Stimulated activated effector memory CD8-positive, alpha-beta T cell treated with anti-CD3 and anti-CD28 coated beads, Interleukin-12 subunit alpha, Interleukin-12 subunit beta, amount 100 ng/mL, for 72 hours (primary cell): ENCODE results near the gene TDRD5.
"Not testable (repeated sequence)": the region's sequence is repeated elsewhere in the genome, so short reads cannot be mapped to it uniquely, and the experiment has no call there.

Experiments used
- ATAC-seq: fragments of 150-1000 bp; cut with Tn5 transposase; 2 replicates; pipeline ENCODE4 v1.10.0; 2021
- DNase-seq, 2 donors: peaks; one replicate each; pipeline ENCODE4 v3.0.0; 2021 to 2022; ENCODE audit warnings: low spot score in 2 of 2
- H3K27ac Mint-ChIP-seq: one replicate; pipeline ENCODE4 v1.8.0; 2022; ENCODE audit warnings: mild to moderate bottlenecking, mixed read lengths
- H3K36me3 Mint-ChIP-seq: one replicate; pipeline ENCODE4 v1.8.0; 2022; ENCODE audit warnings: mild to moderate bottlenecking, mixed read lengths
- H3K4me1 Mint-ChIP-seq: one replicate; pipeline ENCODE4 v1.8.0; 2022; ENCODE audit warnings: mixed read lengths
- H3K4me3 Mint-ChIP-seq: one replicate; pipeline ENCODE4 v1.8.0; 2022; ENCODE audit warnings: mild to moderate bottlenecking, mixed read lengths
- H3K9me3 Mint-ChIP-seq: one replicate; pipeline ENCODE4 v1.8.0; 2022; ENCODE audit warnings: mixed read lengths

TDRD5 gene

DNA sequence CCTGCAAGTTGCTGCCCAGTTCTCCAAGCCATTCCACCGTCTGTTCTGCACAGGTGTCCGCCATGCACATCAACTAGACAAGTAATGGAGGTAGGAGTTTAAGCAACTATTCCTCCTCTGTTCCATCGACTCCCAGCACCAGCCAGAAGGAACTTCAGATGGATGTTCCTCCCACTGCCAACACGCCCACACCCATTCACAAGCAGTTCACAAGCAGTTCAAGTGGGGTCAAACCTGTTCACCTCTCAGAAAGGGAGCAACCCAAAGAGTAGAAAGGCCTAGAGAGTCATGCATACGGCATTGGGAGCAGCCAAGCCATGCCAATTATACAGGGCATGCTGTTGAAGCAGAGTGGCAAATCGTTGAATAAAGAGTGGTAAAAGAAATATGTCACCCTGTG lies 4.3 kb upstream of the TDRD5 start:
- H3K9me3 Mint-ChIP-seq, result no peaks in the 10 kb centered on the region
- H3K4me1 Mint-ChIP-seq, result no peaks in the 10 kb centered on the region
- H3K27ac Mint-ChIP-seq, result no peak overlapping the region
- ATAC-seq, result no peak
- DNase-seq, result no peak
- no peaks in the 10 kb centered on the region for H3K36me3 Mint-ChIP-seq
- no peak overlapping the region for H3K4me3 Mint-ChIP-seq

DNA sequence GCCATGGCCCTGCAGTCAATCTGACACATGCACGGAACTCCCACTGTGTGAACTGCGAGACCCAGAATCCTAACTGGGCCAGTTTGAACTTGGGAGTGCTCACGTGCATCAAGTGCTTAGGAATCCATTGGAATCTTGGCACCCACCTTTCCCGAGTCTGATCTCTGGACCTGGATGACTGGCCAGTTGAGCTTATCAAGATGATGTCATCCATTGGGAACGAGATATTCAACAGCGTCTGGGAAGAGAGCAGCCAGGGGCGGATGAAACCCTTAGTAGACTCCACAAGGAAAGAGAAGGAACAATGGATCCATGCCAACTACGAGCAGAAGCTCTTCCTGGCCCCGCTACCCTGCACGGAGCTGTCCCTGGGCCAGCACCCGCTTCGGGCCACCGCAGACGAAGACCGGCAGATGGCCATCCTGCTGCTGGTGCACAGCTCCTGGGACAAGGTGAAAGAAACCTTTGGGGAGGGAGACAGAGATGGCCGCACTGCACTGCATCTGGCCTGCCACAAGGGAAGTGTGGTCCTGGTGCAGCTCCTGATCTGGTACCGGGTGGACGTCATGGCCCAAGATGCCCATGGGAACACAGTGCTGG lies 3.1 kb upstream of the TDRD5 start:
- DNase-seq (no peak), ATAC-seq (no peak)
- no peaks in the 10 kb centered on the region for H3K9me3 Mint-ChIP-seq
- no peaks in the 10 kb centered on the region for H3K4me1 Mint-ChIP-seq
- no peak overlapping the region for H3K27ac Mint-ChIP-seq
- no peak overlapping the region for H3K4me3 Mint-ChIP-seq
- H3K36me3 Mint-ChIP-seq, result no peaks in the 10 kb centered on the region

DNA sequence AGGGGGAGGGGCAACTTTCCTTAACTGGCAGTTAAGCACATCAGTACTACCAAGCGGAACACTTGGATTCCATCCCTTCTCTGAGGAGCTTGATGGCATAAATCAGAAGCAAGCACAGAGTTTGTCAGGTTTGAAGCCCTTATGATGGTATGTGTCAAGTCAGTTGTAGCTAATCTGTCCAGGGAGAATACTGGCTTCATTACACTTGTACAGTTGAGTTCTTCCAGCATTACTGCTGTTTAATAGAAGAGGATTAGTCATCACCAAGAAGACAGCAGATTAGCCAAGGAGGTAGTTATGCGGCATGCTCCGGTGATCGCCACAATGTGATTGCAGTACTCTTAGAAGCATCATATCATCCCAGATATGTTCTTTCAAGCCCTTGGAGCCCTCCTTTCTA lies 2.1 kb upstream of the TDRD5 start:
- Mint-ChIP-seq H3K27ac (no peak overlapping the region), H3K9me3 (no peaks in the 10 kb centered on the region), H3K4me3 (no peak overlapping the region), H3K4me1 (no peaks in the 10 kb centered on the region), H3K36me3 (no peaks in the 10 kb centered on the region)
- no peak for ATAC-seq
- no peak for DNase-seq

DNA sequence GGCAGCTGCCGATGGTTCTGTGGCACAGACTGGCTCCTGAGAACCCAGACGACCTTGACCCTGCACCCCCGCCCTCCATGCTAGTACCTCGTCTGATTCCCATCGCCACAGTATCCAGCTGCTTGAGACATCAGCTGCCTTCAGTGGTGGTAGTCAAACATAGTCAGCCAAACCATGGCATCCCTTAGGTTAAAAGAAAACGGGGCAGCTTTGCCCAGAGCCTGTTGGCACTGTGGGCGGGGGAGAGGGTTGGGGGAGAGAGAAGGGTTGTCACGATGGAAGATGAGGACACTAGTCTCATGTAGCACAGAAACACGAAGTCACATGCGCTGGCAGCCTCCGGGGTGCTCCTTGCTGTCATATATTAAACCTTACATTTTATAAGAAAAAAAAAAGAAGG lies 961 bp upstream of the TDRD5 start:
- no peak for DNase-seq
- Mint-ChIP-seq H3K36me3 (no peaks in the 10 kb centered on the region), H3K9me3 (no peaks in the 10 kb centered on the region), H3K4me3 (no peak overlapping the region), H3K4me1 (no peaks in the 10 kb centered on the region), H3K27ac (no peak overlapping the region)
- ATAC-seq, result no peak

DNA sequence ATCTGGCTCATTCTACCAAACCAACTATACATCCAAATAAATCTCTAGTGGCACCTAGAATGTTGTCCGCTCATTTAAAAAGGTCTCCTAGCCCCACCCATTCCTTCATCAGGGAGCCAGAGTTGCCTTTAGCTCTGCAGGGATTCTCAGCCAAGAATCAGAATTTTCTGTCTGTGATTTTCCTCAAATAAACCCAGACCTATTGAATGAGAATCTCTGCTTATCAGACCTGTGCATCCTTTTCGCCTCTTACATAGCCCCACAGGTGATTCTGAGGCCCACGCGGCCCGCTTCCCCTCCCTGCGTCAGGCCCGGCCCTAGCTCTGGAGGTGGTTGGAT lies 410 bp upstream of the TDRD5 start:
- no peak overlapping the region for H3K4me3 Mint-ChIP-seq
- H3K9me3 Mint-ChIP-seq, result no peaks in the 10 kb centered on the region
- H3K4me1 Mint-ChIP-seq, result no peaks in the 10 kb centered on the region
- H3K27ac Mint-ChIP-seq, result no peak overlapping the region
- ATAC-seq, result no peak
- no peak for DNase-seq
- H3K36me3 Mint-ChIP-seq, result no peaks in the 10 kb centered on the region

DNA sequence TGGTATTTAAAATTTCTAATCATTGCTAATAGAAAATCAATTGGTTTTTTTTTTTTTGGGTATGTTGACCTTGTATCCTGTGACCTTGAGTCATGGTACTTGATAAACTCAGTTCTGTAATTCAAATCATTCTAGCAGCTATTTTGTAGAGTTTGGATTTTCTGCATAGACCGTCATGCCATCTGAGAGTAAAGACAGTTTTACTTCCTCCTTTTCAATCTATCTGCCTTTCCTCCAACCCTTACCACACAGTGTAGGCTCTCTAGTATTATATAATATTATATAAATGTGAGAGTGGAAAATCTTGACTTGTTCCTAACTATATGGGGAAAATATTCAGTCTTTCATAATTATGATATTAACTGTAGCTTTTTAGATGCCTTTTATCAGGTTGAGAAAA lies 7.0 kb downstream of the TDRD5 start:
- no peak overlapping the region for H3K27ac Mint-ChIP-seq
- H3K9me3 Mint-ChIP-seq, result peaks cover 2% of the 10 kb centered on the region
- no peak overlapping the region for H3K4me3 Mint-ChIP-seq
- H3K4me1 Mint-ChIP-seq, result no peaks in the 10 kb centered on the region
- ATAC-seq, result no peak
- DNase-seq, result no peak
- H3K36me3 Mint-ChIP-seq, result no peaks in the 10 kb centered on the region

DNA sequence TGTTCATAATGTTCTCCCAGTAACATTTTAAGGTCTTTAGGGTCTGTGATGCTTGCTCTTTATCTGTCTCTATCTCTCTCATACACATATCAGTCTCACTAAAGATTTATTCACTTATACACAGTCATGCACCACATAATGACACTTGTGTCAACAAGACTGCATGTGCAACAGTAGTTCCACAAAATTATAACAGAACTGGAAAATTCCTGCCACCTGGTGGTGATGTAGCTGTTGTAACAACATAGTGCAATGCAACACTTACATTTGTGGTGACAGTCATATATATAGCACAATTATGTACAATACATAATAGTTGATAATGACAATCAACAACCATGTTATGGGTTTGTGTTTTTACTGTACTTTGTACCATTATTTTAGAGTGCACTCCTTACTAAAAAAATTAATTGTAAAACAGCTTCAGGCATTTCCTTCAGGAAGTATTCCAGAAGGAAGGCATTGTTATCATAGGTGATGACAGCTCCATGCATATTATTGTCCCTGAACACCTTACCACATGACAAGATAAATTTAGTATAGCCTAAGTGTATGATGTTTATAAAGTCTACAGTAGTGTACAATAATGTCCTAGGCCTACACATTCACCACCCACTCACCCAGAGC lies 8.1 kb downstream of the TDRD5 start:
- H3K9me3 Mint-ChIP-seq, result peaks cover 5% of the 10 kb centered on the region
- ATAC-seq, result no peak
- DNase-seq, result no peak
- H3K36me3 Mint-ChIP-seq, result no peaks in the 10 kb centered on the region
- H3K27ac Mint-ChIP-seq, result no peak overlapping the region
- H3K4me1 Mint-ChIP-seq, result no peaks in the 10 kb centered on the region
- no peak overlapping the region for H3K4me3 Mint-ChIP-seq

DNA sequence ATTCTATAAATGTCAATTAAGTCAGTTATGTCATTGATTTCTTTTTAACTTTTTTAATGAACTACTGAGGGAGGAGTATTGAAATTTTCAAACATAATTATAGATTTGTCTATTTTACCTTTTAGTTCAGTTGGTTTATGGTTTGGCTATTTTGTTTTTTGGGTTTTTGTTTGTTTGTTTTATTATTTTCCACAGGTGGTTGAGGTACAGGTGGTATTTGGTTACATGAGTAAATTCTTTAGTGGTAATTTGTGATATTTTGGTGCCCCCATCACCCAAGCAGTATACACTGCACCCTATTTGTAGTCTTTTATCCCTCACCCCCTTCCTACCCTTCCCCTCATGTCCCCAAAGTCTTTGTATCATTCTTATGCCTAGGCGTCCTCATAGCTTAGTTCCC lies 9.5 kb downstream of the TDRD5 start:
- peaks cover 5% of the 10 kb centered on the region for H3K9me3 Mint-ChIP-seq
- H3K27ac Mint-ChIP-seq, result no peak overlapping the region
- H3K4me1 Mint-ChIP-seq, result no peaks in the 10 kb centered on the region
- H3K36me3 Mint-ChIP-seq, result no peaks in the 10 kb centered on the region
- ATAC-seq (no peak), DNase-seq (no peak)
- no peak overlapping the region for H3K4me3 Mint-ChIP-seq

DNA sequence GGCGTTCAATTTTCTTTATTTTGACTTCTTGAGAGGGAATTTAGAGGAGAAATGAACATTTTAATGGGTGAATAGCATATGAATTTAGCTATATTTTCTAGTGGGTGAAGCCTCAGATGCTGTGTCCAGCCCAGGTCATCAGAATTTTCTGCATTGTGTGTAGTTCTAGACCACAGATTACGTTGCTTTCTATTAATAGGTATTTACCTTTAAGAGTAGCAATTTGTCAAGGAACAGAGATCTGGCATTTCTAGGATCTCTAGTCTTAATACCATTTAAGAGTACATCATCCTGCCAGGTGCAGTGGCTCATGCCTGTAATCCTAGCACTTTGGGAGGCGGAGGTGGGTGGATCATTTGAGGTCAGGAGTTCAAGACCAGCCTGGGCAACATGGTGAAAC lies 20.7 kb downstream of the TDRD5 start:
- H3K4me3 Mint-ChIP-seq, result no peak overlapping the region
- H3K9me3 Mint-ChIP-seq, result no peaks in the 10 kb centered on the region
- no peaks in the 10 kb centered on the region for H3K4me1 Mint-ChIP-seq
- H3K27ac Mint-ChIP-seq, result no peak overlapping the region
- ATAC-seq (no peak), DNase-seq (no peak)
- no peaks in the 10 kb centered on the region for H3K36me3 Mint-ChIP-seq

DNA sequence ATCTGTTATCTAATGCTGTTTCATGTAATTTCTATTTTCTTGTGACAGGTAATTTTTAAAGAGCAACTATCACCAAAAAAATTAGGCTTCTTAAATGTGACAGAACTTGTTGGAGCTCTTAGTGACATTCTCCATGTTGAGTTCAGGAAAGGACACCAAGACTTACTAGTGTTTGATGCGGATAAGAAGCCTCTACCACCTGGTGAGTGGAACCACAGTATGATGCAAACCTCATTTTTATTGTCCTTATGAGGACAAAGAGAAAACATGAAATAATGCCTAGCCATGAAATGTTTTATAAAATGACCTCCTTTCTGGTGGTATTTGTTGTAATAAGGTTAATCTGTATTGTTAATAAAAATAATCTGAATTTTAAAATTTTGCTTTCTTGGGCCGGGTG lies 39.1 kb downstream of the TDRD5 start:
- Mint-ChIP-seq H3K36me3 (no peaks in the 10 kb centered on the region), H3K4me3 (no peak overlapping the region), H3K27ac (no peak overlapping the region), H3K4me1 (no peaks in the 10 kb centered on the region), H3K9me3 (no peaks in the 10 kb centered on the region)
- DNase-seq (no peak), ATAC-seq (no peak)

DNA sequence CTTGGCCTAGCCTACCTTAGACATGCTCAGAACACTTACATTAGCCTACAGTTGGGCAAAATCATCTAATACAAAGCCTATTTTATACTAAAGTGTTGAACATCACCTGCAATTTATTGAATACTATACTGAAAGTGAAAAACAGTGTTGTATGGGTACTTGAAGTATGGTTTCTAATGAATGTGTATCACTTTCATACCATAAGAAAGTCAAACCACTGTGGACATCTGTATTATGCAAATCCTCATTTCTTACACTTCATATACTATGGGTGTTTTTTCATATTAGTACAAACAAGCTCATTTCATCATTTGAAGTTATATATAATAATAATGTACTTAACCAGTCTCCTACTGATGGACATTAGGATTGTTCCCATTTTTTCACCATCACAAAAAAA lies 41.2 kb downstream of the TDRD5 start:
- Mint-ChIP-seq H3K27ac (no peak overlapping the region), H3K4me3 (no peak overlapping the region), H3K9me3 (no peaks in the 10 kb centered on the region), H3K4me1 (no peaks in the 10 kb centered on the region), H3K36me3 (no peaks in the 10 kb centered on the region)
- DNase-seq, result no peak
- ATAC-seq, result no peak

DNA sequence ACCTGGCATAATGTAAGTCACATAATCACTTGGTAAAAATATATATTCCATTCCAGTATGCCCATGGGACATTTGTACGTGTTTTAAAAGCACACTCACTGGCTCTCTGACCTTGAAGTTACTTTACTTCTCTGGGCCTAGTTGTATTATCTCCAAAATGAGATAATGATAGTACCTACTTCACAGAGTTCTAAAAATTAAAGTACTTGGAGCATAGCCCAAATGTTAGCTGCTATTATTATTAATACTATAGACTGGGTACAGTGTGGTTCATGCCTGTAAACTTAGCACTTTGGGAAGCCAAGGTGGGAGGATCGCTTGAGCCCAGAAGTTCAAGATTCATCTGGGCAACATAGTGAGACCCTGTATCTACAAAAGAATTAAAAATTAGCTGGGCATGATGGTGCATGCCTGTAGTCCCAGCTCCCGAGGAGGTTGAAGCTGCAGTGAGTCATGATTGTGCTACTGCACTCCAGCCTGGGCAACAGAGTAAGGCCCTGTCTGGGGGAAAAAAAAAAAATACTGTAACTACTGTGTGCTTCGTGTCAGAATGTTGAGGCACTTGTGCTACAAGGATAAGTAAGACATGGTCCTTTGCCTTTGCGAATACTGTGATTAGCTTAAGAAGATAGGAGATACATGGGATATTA lies 45.7 kb downstream of the TDRD5 start:
- Mint-ChIP-seq H3K4me3 (no peak overlapping the region), H3K36me3 (no peaks in the 10 kb centered on the region), H3K4me1 (no peaks in the 10 kb centered on the region), H3K9me3 (no peaks in the 10 kb centered on the region), H3K27ac (no peak overlapping the region)
- DNase-seq (no peak), ATAC-seq (no peak)

DNA sequence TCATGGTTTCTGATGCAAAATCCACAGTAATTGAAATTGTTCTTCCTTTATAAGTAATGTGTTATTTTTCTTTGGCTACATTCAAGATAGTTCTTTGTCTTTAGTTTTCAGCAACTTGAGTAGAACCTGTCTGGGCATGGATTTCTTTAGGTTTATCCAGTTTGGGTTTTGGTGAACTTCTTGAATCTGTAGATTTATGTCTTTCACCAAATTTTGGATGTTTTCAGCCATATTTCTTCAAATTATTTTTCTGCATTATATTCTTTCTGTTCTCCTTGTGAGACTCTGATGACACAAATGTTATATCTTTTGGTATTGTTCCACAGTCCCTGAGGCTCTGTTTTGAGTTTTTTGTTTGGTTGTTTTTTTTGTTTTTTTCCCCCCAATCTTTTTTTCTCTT lies 69.4 kb downstream of the TDRD5 start:
- Mint-ChIP-seq H3K36me3 (no peaks in the 10 kb centered on the region), H3K27ac (no peak overlapping the region), H3K4me1 (no peaks in the 10 kb centered on the region), H3K9me3 (peaks cover 3% of the 10 kb centered on the region), H3K4me3 (no peak overlapping the region)
- no peak for ATAC-seq
- DNase-seq, result no peak

DNA sequence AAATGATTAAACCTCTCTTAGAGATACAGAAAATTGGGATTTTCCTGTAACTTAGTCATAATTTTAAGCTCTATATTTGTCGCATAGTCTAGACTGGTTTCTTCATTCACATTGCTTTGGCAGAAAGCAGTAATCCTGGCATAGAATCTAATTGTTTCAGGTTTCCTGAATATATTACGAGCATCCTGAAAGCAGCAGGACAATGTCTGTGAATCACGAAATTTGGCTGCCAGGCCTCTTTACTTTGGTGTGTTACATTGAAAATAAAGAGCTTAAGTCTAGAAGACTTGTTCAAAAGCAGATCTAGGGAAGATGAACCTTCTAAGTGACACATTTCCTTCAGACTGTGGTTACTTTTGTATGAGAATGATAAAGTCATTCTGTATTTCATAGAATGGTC lies 72.2 kb downstream of the TDRD5 start:
- H3K4me3 Mint-ChIP-seq, result no peak overlapping the region
- H3K9me3 Mint-ChIP-seq, result no peaks in the 10 kb centered on the region
- DNase-seq (no peak), ATAC-seq (no peak)
- H3K27ac Mint-ChIP-seq, result no peak overlapping the region
- no peaks in the 10 kb centered on the region for H3K36me3 Mint-ChIP-seq
- H3K4me1 Mint-ChIP-seq, result no peaks in the 10 kb centered on the region

DNA sequence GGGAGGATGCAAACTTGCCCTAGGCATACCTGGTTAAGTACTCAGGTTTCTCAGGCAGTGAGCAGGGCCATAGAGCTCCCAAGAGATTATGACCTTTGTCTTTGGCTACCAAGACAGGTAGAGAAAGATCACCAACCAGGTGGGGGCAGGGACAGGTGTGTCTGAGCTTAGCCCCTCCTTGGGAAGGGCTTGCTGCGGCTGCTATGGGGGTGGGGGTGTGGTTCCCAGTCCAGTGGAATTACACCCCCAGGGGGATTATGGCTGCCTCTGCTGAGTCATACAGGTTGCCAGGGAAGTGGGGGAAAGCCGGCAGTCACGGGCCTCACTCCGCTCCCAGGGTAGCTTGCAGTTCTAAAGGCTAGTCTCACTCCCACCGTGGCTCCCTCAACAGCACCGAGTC lies 86.2 kb downstream of the TDRD5 start:
- H3K9me3 Mint-ChIP-seq, result peaks cover 5% of the 10 kb centered on the region
- no peak for DNase-seq

DNA sequence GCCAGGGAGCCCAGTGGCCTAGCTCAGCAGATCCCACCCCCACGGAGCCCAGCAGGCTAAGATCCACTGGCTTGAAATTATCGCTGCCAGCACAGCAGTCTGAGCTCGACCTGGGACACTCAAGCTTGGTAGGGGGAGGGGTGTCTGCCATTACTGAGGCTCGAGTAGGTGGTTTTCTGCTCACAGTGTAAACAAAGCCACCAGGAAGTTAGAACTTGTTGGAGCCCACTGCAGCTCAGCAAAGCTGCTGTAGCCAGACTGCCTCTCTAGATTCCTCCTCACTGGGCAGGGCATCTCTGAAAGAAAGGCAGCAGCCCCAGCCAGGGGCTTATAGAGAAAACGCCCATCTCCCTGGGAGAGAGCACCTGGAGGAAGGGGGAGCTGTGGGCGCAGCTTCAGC lies 102.9 kb downstream of the TDRD5 start:
- ATAC-seq, H3K27ac Mint-ChIP-seq, H3K9me3 Mint-ChIP-seq, H3K4me1 Mint-ChIP-seq, DNase-seq, H3K36me3 Mint-ChIP-seq, H3K4me3 Mint-ChIP-seq: not testable (repeated sequence)

More for the DNA sequence above, 86.2 kb downstream of the TDRD5 start:
- Mint-ChIP-seq H3K4me3 (no peak overlapping the region), H3K4me1 (no peaks in the 10 kb centered on the region), H3K36me3 (no peaks in the 10 kb centered on the region), H3K27ac (no peak overlapping the region)
- no peak for ATAC-seq
